Measurements from ENCODE around the gene ART3.

The ART3 gene

DNA sequence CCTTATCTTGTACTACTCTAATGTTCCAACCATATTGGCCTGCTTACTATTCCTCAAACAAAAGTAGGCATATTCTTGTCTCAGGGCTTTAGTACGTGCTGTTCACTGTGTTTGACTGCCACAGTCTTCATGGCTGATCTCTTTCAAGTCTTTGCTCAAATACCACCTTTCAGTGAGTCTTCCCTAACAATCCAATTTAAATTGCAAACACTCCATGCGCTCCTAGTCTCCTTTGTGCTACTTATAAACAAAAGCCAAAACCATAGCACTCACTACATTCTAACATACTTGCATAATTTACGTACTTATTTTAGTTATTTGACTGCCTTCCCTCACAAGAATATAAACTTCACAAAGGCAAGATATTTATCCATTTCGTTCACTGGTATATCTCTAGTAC lies 1.7 kb upstream of the ART3 start:
- in situ Hi-C loops (cut with HindIII; ENCODE audit: low sequenced_read_pairs), result no loop called here
- no peak for DNase-seq (ENCODE audit: low read depth)
- H3K4me3 ChIP-seq (ENCODE audit: low read depth, low read length), result no peak overlapping the region

GRCh38 chr4:76074993-76075600 lies 588 bp downstream of the ART3 start:
- in situ Hi-C loops (cut with HindIII; ENCODE audit: low sequenced_read_pairs), result no loop called here
- no peak for DNase-seq (ENCODE audit: low read depth)
- H3K4me3 ChIP-seq (ENCODE audit: low read depth, low read length), result no peak overlapping the region
- TF ChIP-seq, protein P1, sequence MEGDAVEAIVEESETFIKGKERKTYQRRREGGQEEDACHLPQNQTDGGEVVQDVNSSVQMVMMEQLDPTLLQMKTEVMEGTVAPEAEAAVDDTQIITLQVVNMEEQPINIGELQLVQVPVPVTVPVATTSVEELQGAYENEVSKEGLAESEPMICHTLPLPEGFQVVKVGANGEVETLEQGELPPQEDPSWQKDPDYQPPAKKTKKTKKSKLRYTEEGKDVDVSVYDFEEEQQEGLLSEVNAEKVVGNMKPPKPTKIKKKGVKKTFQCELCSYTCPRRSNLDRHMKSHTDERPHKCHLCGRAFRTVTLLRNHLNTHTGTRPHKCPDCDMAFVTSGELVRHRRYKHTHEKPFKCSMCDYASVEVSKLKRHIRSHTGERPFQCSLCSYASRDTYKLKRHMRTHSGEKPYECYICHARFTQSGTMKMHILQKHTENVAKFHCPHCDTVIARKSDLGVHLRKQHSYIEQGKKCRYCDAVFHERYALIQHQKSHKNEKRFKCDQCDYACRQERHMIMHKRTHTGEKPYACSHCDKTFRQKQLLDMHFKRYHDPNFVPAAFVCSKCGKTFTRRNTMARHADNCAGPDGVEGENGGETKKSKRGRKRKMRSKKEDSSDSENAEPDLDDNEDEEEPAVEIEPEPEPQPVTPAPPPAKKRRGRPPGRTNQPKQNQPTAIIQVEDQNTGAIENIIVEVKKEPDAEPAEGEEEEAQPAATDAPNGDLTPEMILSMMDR (IDR thresholded peaks at IDR 0.05; ENCODE audit: low read depth, low read length, missing control alignments), result no peak

More for the DNA sequence above, 1.7 kb upstream of the ART3 start:
- TF ChIP-seq, protein P1 (IDR thresholded peaks at IDR 0.05; ENCODE audit: low read depth, low read length, missing control alignments), result no peak

GRCh38 chr4:76078033-76078613 lies 3.6 kb downstream of the ART3 start:
- in situ Hi-C loops (cut with HindIII; ENCODE audit: low sequenced_read_pairs), result no loop called here
- no peak for DNase-seq (ENCODE audit: low read depth)
- no peak overlapping the region for H3K4me3 ChIP-seq (ENCODE audit: low read depth, low read length)
- TF ChIP-seq, protein P1 (IDR thresholded peaks at IDR 0.05; ENCODE audit: low read depth, low read length, missing control alignments), result no peak

DNA sequence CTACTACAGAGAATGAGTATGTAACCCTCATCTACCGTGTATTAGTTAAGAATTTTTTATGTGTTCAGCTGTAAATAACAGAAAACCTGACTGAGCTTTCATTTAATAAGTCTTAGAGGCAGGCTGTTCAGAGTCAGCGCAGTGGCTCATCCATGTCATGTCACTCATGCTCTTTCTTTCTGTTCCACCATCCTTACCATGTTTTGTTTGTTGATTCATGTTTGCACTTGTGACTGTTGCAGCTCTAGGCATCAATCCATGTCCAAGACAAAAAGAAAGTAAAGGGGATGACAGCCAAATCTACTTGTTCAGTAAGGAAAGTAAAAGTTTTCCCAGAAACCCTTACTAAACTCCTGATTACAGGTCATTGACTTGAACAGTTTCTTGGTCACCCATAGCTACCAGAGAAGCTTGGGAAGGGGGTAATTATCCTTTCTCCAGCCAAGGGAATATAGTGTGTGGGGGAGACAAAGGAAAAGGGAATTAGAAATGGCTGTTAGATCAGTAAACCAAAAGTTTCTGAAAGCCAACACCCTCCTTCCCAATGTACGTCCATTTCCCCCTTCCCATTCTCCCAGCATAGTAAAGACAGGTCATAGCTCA lies 9.0 kb downstream of the ART3 start:
- no peak overlapping the region for H3K4me3 ChIP-seq (ENCODE audit: low read depth, low read length)
- in situ Hi-C loops (cut with HindIII; ENCODE audit: low sequenced_read_pairs), result loop anchor here (5.0 kb wide), 1 partner anchor 91 kb away; the partner anchor contains the start of gene SDAD1
- TF ChIP-seq, protein P1 (IDR thresholded peaks at IDR 0.05; ENCODE audit: low read depth, low read length, missing control alignments), result no peak
- no peak for DNase-seq (ENCODE audit: low read depth)

DNA sequence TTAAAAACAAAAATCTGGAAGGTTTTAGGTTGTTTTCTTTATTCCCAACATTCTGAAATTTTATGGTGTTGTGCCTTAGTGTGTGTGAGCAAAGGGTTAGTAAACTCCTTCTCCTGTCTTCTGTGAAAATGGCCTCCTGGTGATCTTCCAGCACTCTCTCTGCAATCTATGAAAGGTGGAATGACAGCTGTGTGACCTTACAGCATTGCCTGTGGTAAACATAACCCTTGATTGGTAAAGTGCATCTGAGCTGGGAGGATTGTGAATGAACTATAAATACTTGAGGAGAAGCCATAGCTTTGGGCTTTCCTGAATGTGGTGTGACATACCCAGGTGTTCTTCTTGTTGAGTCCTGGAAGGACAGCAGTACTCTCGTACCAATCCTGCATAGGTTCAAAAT lies 10.0 kb downstream of the ART3 start:
- H3K4me3 ChIP-seq (ENCODE audit: low read depth, low read length), result no peak overlapping the region
- DNase-seq (ENCODE audit: low read depth), result no peak
- TF ChIP-seq, protein P1 (IDR thresholded peaks at IDR 0.05; ENCODE audit: low read depth, low read length, missing control alignments), result no peak
- in situ Hi-C loops (cut with HindIII; ENCODE audit: low sequenced_read_pairs), result loop anchor here (5.0 kb wide), 1 partner anchor 92 kb away; the partner anchor contains the start of gene SDAD1

GRCh38 chr4:76087007-76087769 lies 12.7 kb downstream of the ART3 start:
- TF ChIP-seq, protein P1 (IDR thresholded peaks at IDR 0.05; ENCODE audit: low read depth, low read length, missing control alignments), result peak; percentile 71
- no peak overlapping the region for H3K4me3 ChIP-seq (ENCODE audit: low read depth, low read length)
- DNase-seq (ENCODE audit: low read depth), result peak; percentile 16
- in situ Hi-C loops (cut with HindIII; ENCODE audit: low sequenced_read_pairs), result no loop called here
